GM19468 (cell line): ENCODE data around the gene CACNA1F.
A peak's percentile ranks its signal among the peaks of the same experiment; 100 is the strongest.

ENCODE experiments used
- ATAC-seq: cut with Tn5 transposase; IDR thresholded peaks from one replicate; pipeline ENCODE4 v1.9.1; 2021; ENCODE audit warnings: mild to moderate bottlenecking, moderate library complexity, moderate number of reproducible peaks; ENCODE audit not compliant: unreplicated experiment; ENCODE audit errors: extremely low read depth

CACNA1F gene

GRCh38 chrX:49233176-49233575, at the start of gene CACNA1F:
CACNA1F (minus strand) TSS chrX:49233340; CDS start chrX:49233309, 31 bp downstream.
- ATAC-seq = no peak

DNA sequence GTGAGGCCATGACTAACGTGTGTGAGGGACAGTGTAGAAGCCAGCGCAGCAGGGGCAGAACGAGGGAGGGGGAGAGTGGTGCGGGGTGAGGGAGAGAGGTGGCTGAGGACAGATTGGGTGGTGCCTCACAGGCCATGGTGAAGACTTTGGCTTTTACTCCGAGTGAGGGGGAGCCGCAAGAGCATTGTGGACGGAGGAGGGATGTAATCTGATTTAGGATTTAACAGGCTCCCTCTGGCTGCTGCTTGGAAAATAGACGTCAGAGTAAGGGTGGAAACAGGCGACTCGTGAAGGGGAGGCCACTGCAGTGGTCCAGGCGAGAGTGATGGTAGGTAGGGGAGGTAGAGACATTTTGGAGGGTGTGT, 49.5 kb upstream of the CACNA1F start:
- no peak for ATAC-seq

GRCh38 chrX:49278081-49278480, 44.9 kb upstream of the CACNA1F start:
- ATAC-seq = no peak

- ATAC-seq = no peak
Observed at GRCh38 chrX:49277535-49277830, 44.3 kb upstream of the CACNA1F start.

DNA sequence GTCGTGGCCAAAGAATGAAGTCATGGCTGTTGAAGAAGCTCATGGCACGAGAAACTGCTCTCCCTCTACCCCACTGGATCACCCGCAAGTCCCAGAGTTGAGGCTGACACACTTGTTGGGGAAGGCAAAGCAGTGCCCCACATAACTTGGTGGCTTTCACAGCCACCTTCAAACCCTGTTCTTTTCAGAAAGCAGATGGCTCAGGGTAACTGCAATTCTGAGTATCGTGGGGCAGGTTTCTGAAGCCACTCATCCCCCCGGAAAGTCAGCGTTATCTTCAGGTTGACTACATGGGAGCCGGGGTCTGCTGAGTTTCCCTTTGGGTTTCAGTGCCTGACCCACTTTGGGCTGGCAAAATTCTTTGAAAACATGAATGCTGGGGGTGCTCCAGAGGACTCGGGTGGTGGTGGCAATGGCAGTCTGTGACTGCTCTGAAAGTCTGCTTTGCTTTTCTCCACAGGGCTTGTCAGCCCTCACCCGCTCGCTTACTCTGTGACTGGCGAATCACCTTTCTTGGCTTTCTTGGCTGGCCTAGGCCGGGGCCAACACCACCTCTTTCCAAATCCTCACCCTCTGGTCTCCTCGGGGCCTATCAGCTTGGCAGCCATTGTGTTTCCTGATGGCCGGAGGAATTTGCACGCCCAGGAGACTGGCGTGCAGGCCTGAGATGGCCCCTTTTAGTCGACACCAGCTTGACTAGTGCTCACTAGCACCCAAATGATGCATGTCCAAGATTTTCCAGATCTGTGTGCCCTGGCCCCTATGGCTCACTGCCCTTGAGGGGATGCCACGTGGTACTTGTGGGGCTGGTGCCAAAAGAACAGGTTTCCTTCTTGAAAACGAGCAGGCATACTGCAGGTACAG, 43.8 kb upstream of the CACNA1F start:
- ATAC-seq = no peak

GRCh38 chrX:49276207-49276606, 43.1 kb upstream of the CACNA1F start:
- ATAC-seq = no peak

DNA sequence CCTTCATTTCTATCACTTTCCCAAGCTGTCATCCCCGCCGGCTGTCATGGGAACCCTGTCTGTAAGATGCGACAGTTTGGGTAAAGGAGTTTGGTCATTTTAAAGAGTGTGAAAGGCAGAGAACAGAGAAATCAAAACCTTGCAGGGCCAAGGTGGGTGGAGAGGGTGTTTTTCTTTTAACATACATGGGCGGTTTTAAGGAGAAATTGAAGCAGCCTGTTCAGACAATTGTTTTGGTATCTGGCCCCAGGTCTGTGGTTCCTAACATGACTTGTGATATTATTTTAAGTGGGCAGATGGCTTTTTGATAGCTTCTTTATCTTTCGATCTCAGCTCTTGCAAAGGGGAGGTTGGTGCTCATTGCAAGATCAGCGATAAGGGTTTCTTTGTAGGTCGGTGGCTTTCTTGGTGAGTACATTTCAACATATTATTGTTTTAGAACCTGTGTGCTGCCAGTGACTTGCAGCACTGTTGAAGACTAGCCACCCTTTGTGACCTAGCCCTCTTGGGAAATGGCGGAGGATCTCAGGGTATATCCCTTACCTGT, 40.1 kb upstream of the CACNA1F start:
- ATAC-seq = no peak

DNA sequence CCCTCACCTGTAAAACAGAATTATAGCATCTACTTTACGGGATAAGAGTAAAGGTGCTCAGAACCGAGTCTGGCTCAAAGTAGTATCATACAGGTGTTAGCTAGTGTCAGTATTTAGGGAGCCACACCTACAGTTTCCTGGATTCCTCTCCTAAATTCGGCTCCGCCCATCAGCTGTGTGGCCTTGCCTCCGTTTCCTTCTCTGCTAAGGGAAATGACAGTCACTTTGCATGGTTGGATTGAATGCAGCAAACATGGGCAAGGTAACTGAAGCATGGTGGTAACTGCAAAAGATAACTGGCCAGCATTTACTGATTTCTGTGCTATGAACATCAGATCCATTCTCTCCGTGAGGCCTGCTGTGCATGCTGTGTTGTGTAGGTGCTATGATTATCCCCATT, 39.3 kb upstream of the CACNA1F start:
- ATAC-seq = no peak

DNA sequence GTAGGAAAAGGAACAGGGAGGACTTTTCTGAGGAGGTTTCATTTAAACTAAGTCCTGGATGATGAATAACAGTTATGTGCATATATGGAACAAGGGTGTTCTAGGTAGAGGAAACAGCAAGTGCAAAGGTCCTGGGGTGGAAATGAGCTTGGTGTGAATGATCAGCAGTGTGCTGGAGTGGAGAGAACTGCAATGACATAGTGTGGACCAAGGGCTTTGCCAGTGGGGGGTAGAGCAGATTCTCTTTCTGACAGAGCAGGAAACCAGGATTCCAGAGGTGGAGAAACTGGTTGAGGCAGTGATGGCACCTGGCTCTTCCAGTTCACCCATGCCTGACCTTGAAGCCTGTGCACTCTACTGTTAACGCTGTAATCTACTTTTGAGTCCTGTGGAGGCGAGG, 38.2 kb upstream of the CACNA1F start:
- no peak for ATAC-seq

GRCh38 chrX:49270249-49270921, 37.2 kb upstream of the CACNA1F start:
- ATAC-seq = no peak

DNA sequence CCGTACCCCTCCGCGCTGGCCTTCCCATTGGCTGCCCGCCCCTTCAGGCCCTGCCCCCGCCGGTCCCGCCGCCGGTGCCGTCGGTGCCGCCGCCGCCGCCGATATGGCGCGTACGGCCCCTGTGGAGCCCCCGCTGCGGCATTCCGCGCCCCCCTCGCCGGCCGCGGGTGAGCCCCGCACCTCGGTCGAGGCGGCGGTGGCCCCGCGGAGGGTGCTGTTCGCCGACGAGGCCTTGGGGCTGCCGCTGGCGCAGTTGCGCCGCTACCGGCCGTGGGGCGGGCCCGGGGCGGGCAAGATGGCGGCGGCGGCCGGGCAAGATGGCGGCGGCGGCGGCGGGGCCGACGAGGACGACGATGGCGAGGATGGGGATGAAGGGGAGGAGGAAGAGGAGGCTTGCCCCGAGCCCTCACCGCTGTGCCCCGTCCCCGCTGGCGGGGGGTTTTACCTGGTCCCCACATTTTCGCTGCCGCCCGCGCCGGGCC, 36.7 kb upstream of the CACNA1F start, which contains the start of gene PPP1R3F:
Gene PPP1R3F, plus strand, starts transcription at position 27 of the 482 bp plus-strand sequence. Its CDS starts 77 bp downstream, at position 104.
- peak; percentile 6 for ATAC-seq

DNA sequence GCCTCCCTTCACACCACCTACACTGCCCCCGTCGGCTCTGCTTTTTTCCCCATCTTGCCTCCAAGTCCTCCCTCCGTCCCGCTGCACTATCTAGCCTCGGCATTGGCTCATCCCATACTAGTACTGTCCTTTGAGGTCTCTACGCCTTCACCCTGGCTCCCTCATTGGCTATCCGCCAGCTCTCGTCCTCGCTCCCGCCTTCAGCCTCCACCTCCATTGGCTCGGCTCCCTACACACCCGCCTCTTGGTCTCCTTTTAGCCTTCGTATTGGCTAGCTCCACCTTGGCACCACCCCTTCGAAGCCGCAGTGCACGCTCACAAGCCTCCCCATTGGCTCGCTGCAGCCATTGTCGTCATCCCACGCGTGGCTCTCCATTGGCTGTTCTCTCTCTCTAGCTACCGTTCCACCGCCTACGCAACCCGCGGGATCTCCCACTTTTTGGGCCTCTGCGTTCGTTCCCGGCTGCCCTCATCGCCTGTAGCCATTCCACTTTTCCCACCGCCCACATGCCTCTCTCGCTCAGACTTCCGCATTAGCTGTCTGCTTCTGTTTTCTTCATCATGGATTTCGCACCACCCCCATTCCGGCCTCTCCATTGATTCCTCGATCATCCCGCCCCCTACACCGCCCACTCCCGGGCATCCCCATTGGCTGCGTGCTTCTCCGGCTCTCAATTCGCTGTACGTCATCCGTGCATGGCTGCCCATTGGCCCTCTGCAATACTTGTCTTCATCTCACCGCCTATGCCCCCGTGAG, 36.0 kb upstream of the CACNA1F start:
- ATAC-seq = peak; percentile 84

DNA sequence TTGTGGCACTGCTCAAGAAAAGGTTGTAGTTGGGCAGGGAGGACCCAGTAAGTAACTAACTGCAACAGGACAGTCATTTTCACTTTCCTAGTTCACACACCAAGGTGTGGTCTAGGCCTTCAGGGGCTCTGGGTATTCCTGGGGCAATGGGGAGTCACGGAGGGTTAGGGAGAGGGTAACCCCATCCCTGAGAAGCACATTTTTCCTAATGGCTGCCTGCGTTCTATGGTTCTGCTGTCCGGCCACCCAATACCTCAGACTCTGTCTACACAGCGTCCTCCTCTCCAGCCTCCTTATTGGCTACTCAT, 35.5 kb upstream of the CACNA1F start:
- ATAC-seq = no peak

DNA sequence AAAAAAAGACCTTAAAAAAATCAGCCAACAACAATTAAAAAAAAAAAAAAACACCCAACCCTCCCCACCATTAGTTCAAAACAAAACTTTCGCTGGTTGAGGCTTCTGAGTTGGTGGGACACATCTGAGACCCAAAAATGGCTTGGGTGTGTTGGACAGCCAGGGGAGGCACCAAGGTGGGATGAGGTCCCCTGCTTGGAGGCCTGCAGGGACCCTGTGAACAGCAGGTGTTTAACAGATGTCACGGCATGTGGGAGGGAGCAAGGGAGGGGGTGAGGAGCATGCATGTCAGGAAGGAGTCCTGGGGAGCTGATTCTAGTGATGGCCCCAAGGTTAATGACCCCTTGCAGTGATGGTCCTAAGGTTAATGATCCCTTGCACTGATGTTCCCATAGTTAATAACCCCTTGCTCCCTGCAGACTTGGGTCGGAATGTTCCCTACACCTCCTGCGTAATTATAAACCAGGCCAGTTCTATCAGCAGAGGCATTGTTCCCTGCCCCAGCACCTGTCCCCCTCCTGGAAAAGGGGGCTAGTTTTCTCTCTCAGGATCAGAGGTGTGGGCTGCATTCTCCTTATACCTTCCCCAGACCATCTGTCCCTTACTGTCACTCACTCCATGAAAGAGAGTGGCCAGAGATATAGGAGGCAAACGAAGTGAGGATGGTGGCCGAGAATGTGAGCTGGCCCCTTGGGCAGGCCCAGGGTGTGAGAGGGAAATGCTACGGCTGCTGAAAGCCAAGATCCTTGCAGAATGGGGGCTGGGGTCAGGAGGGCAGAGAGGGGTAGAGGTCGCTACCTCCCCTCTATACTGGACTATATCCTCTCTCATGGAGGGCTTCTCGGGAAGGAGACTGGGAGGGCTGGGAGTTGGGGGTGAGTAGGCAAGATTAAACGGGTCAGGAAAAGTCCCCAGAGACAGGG, 33.6 kb upstream of the CACNA1F start:
- no peak for ATAC-seq

GRCh38 chrX:49264460-49264859, 31.3 kb upstream of the CACNA1F start, which contains the start of gene FOXP3:
FOXP3 (minus strand) TSS chrX:49264710; CDS start chrX:49258505, 6,205 bp downstream.
- ATAC-seq = no peak

DNA sequence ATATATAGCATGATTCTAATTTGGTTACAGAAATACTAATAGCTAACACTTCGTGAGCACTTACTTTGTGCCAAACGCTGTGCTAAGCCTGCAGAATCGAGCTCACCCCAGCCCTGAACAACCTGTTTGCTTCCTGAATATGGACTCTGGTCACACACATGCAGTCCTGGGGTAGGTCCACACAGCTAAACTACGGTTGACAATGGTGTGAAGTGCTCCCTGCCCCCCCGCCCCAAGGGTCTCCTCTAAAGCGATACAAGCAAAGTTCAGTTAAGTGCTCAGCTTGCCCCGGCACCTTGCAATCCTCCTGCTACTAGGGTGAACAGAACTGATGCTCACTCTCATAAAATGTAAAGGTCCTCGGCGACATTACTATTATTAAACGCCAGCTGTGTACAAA, 30.5 kb upstream of the CACNA1F start:
- ATAC-seq = no peak

DNA sequence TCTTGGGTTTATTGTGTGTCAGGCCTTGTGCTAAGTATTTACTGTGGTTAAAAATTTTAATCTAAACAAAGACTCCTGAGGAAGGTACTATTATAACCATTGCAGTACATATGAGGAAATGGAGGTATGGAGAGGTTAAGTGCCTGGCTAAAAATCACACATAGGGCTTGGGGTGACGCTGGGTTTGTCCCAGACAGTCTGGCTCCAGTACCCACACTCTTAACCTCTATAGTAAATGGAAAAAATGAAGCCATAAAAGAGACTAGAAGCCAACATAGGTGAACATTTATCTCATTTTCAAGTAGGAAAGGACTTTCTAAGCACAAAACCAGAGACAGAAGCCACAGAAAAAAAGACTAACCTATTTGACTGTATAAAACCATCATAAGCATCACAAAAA, 29.5 kb upstream of the CACNA1F start:
- ATAC-seq = no peak

DNA sequence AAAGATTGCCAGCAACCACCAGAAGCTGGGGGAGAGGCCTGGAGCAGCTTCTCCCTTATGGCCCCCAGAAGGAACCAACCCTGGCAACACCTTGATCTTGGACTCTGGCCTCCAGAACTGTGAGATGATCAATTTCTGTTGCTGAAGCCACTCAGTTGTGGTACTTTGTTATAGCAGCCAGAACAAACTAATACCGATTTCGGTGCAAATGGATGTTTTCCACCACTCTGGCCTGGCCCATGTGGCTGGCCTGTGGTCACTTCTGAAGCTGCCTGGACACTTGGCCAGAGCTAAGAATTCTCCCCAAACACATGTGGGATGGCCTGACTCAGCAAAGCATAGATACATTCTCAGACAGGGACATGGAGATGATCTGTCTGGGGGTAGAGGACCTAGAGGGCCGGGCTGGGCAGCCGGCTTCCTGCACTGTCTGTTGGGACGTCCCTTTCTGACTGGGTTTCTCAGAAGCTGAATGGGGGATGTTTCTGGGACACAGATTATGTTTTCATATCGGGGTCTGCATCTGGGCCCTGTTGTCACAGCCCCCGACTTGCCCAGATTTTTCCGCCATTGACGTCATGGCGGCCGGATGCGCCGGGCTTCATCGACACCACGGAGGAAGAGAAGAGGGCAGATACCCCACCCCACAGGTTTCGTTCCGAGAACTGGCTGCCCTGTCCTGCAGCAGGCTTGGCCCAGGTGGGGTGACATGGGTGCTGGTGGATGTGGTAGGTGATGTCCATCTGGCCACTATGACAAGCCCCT, 27.3 kb upstream of the CACNA1F start:
- no peak for ATAC-seq

DNA sequence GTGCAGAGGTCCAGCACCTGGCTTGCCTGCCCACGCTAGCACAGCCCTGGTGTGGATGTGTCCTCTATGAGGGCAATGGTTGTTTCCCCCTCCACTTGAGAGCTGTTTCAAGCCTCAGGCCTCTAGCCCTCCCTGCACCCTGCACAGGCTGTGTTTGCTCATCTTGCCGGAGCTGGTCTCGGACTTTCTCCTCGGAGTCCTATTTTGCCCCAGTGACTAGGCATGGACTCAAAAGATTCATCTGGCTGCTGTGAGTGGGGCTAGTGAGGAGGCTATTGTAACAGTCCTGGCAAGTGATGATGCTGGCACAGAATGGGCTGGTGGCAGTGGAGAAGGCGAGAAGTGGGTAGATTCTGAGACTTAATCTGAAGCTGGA, 25.6 kb upstream of the CACNA1F start:
- no peak for ATAC-seq
